HepG2 (cell line): ENCODE results near the gene WHAMM. TPM values are rescaled to one million over a fixed set of nuclear protein-coding genes. Genes with fewer than 3 reads are reported as not detected.

Experiments used
- ATAD3A ChIP-seq: sonication (generic); formaldehyde crosslinking; IDR thresholded peaks from 2 replicates; pipeline ENCODE4 v1.4.0; 2020; ENCODE audit warnings: missing genetic modification reagents
- CBX5 ChIP-seq: sonication (generic); formaldehyde crosslinking; IDR thresholded peaks from 2 replicates; pipeline ENCODE4 v1.4.0; 2020; ENCODE audit warnings: missing genetic modification reagents, borderline replicate concordance
- CERS6 ChIP-seq: sonication (generic); formaldehyde crosslinking; IDR thresholded peaks from 2 replicates; pipeline ENCODE4 v1.5.0; 2020; ENCODE audit warnings: missing genetic modification reagents
- FOXK1 ChIP-seq: sonication (generic); formaldehyde crosslinking; IDR thresholded peaks from 2 replicates; pipeline ENCODE4 v1.4.0; 2020; ENCODE audit warnings: low read depth, missing genetic modification reagents, borderline replicate concordance
- ISX ChIP-seq: sonication (generic); formaldehyde crosslinking; conservative IDR thresholded peaks from 2 replicates; pipeline ENCODE4 v1.5.0; 2020; ENCODE audit warnings: missing genetic modification reagents
- KDM6A ChIP-seq: IDR thresholded peaks from 2 replicates; pipeline ENCODE4 v1.6.1; 2016; ENCODE audit warnings: low read depth
- KMT2A ChIP-seq: sonication (generic); formaldehyde crosslinking; IDR thresholded peaks from 2 replicates; pipeline ENCODE4 v1.4.0; 2020; ENCODE audit warnings: missing genetic modification reagents
- MAF1 ChIP-seq: sonication (generic); formaldehyde crosslinking; IDR thresholded peaks from 2 replicates; pipeline ENCODE4 v1.5.0; 2020; ENCODE audit warnings: missing genetic modification reagents, borderline replicate concordance
- NCOA1 ChIP-seq: sonication (generic); formaldehyde crosslinking; IDR thresholded peaks from 2 replicates; pipeline ENCODE4 v1.9.0; 2021; ENCODE audit warnings: missing genetic modification reagents
- SMAD1 ChIP-seq: sonication (generic); formaldehyde crosslinking; IDR thresholded peaks from 2 replicates; pipeline ENCODE4 v1.4.0; 2020; ENCODE audit warnings: missing genetic modification reagents, low read depth, mild to moderate bottlenecking, borderline replicate concordance
- TARDBP ChIP-seq: sonication (generic); formaldehyde crosslinking; IDR thresholded peaks from 2 replicates; pipeline ENCODE4 v1.8.0; 2022; ENCODE audit warnings: mild to moderate bottlenecking, missing genetic modification reagents
- TEAD2 ChIP-seq: sonication (generic); formaldehyde crosslinking; IDR thresholded peaks from 2 replicates; pipeline ENCODE4 v1.9.0; 2021; ENCODE audit warnings: missing genetic modification reagents
- ZFP37 ChIP-seq: sonication (generic); formaldehyde crosslinking; IDR thresholded peaks from 2 replicates; pipeline ENCODE4 v1.4.0; 2020; ENCODE audit warnings: missing genetic modification reagents, borderline replicate concordance
- ZMAT3 ChIP-seq: sonication (generic); formaldehyde crosslinking; conservative IDR thresholded peaks from 2 replicates; pipeline ENCODE4 v1.7.0; 2021; ENCODE audit warnings: missing genetic modification reagents
- ZNF160 ChIP-seq: sonication (generic); formaldehyde crosslinking; IDR thresholded peaks from 2 replicates; pipeline ENCODE4 v1.8.0; 2022; ENCODE audit warnings: mild to moderate bottlenecking, inconsistent platforms, missing genetic modification reagents
- ZNF275 ChIP-seq: sonication (generic); formaldehyde crosslinking; IDR thresholded peaks from 2 replicates; pipeline ENCODE4 v1.8.0; 2022; ENCODE audit warnings: missing genetic modification reagents, mild to moderate bottlenecking, inconsistent platforms, borderline replicate concordance
- ZNF280B ChIP-seq: sonication (generic); formaldehyde crosslinking; IDR thresholded peaks from 2 replicates; pipeline ENCODE4 v1.5.0; 2020; ENCODE audit warnings: missing genetic modification reagents, mild to moderate bottlenecking, borderline replicate concordance
- ZNF3 ChIP-seq: IDR thresholded peaks from 2 replicates; pipeline ENCODE4 v1.7.0; 2017; ENCODE audit warnings: inconsistent platforms
- ZNF333 ChIP-seq: sonication (generic); formaldehyde crosslinking; IDR thresholded peaks from 2 replicates; pipeline ENCODE4 v1.4.0; 2020; ENCODE audit warnings: mild to moderate bottlenecking, missing genetic modification reagents, borderline replicate concordance
- ZNF468 ChIP-seq: sonication (generic); formaldehyde crosslinking; IDR thresholded peaks from 2 replicates; pipeline ENCODE4 v1.8.0; 2022; ENCODE audit warnings: mild to moderate bottlenecking, moderate library complexity, missing genetic modification reagents
- ZNF616 ChIP-seq: sonication (generic); formaldehyde crosslinking; IDR thresholded peaks from 2 replicates; pipeline ENCODE4 v1.5.0; 2020; ENCODE audit warnings: low read depth, mild to moderate bottlenecking, missing genetic modification reagents
- ZNF766 ChIP-seq: sonication (generic); formaldehyde crosslinking; IDR thresholded peaks from 2 replicates; pipeline ENCODE4 v1.5.0; 2020; ENCODE audit warnings: missing genetic modification reagents, borderline replicate concordance
- ZNF841 ChIP-seq: sonication (generic); formaldehyde crosslinking; IDR thresholded peaks from 2 replicates; pipeline ENCODE4 v1.8.1; 2023; ENCODE audit warnings: missing genetic modification reagents, borderline replicate concordance
- ZSCAN22 ChIP-seq: sonication (generic); formaldehyde crosslinking; IDR thresholded peaks from 2 replicates; pipeline ENCODE4 v1.4.0; 2020; ENCODE audit warnings: mild to moderate bottlenecking, missing genetic modification reagents
- polyA plus RNA-seq, 8 experiments: library from polyadenylated mRNA; depleted of rRNA in 3 of 8; stranded (reverse) in 7 of 8; unstranded in 1 of 8; fragments of >200 nt; fragmentation: Illumina TruSeq in 4 of 8; extraction: Trizol in 4 of 8; gene quantifications; 2 replicates each; pipeline versions ENCODE4 v1.2.1 to v1.2.3, GENCODE V29; 2011 to 2016; ENCODE audit warnings: low read depth in 4 of 8, missing spikeins in 1 of 8, mixed read lengths in 1 of 8; ENCODE audit not compliant: insufficient read depth in 1 of 8
- total RNA-seq, 5 experiments: library from RNA; depleted of rRNA; stranded (reverse); fragments of >200 nt; fragmentation: Illumina TruSeq; extraction: Trizol; gene quantifications; 2 replicates each; pipeline ENCODE4 v1.2.3, GENCODE V29; 2016; ENCODE audit warnings: low read depth in 1 of 5
- TF ChIP-seq, protein P1 (sequence below): sonication (generic); formaldehyde crosslinking; IDR thresholded peaks from 2 replicates; pipeline ENCODE4; 2020; ENCODE audit warnings: missing genetic modification reagents, mild to moderate bottlenecking, borderline replicate concordance

WHAMM gene
- total and polyA plus RNA-seq, 2 of the 13 experiments (the other 11 are each of a cell fraction or from before 2014, with no cell fraction given) = 2.9 to 3.0 TPM

- TF ChIP-seq, protein P1, sequence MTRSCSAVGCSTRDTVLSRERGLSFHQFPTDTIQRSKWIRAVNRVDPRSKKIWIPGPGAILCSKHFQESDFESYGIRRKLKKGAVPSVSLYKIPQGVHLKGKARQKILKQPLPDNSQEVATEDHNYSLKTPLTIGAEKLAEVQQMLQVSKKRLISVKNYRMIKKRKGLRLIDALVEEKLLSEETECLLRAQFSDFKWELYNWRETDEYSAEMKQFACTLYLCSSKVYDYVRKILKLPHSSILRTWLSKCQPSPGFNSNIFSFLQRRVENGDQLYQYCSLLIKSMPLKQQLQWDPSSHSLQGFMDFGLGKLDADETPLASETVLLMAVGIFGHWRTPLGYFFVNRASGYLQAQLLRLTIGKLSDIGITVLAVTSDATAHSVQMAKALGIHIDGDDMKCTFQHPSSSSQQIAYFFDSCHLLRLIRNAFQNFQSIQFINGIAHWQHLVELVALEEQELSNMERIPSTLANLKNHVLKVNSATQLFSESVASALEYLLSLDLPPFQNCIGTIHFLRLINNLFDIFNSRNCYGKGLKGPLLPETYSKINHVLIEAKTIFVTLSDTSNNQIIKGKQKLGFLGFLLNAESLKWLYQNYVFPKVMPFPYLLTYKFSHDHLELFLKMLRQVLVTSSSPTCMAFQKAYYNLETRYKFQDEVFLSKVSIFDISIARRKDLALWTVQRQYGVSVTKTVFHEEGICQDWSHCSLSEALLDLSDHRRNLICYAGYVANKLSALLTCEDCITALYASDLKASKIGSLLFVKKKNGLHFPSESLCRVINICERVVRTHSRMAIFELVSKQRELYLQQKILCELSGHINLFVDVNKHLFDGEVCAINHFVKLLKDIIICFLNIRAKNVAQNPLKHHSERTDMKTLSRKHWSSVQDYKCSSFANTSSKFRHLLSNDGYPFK (CRISPR knock-in tag) = no peak
- no peak for TF ChIP-seq TARDBP
- peak; percentile 71; the same call in 1 of the 2 replicates for TF ChIP-seq ZNF280B (CRISPR knock-in tag)
- TF ChIP-seq CBX5 (CRISPR knock-in tag) = peak; percentile 45; the same call in 1 of the 2 replicates
- no peak for TF ChIP-seq ISX
- no peak for TF ChIP-seq KDM6A (CRISPR knock-in tag)
- no peak for TF ChIP-seq TEAD2 (CRISPR knock-in tag)
- no peak for TF ChIP-seq ZSCAN22 (CRISPR knock-in tag)
- peak; percentile 90 for TF ChIP-seq KMT2A
- no peak for TF ChIP-seq ZNF160
- TF ChIP-seq CERS6 (CRISPR knock-in tag) = no peak
- no peak for TF ChIP-seq ZNF841 (CRISPR knock-in tag)
- TF ChIP-seq SMAD1 (CRISPR knock-in tag) = no peak
- TF ChIP-seq NCOA1 (CRISPR knock-in tag) = no peak
- no peak for TF ChIP-seq ZFP37 (CRISPR knock-in tag)
- no peak for TF ChIP-seq ZMAT3 (CRISPR knock-in tag)
- no peak for TF ChIP-seq ZNF616
- TF ChIP-seq ZNF468 = no peak
- TF ChIP-seq ZNF333 (CRISPR knock-in tag) = no peak
- no peak for TF ChIP-seq MAF1 (CRISPR knock-in tag)
- no peak for TF ChIP-seq ZNF3 (CRISPR knock-in tag)
- no peak for TF ChIP-seq ATAD3A (CRISPR knock-in tag)
- no peak for TF ChIP-seq FOXK1 (CRISPR knock-in tag)
- TF ChIP-seq ZNF275 (CRISPR knock-in tag) = no peak
- 0 out of 2 replicates have a peak, but pooled peaks have one; percentile 43 for TF ChIP-seq ZNF766
These were observed at the start of gene WHAMM (continued) for GRCh38 chr15:82809308-82810060.
